Brain pericyte (primary cell): Measurements from ENCODE around the gene EXOC8.

ENCODE experiments used
- DNase-seq: peaks from one replicate; pipeline ENCODE4 v3.0.0-alpha.2; 2012; ENCODE audit warnings: low read depth, low spot score

Gene EXOC8, protein sequence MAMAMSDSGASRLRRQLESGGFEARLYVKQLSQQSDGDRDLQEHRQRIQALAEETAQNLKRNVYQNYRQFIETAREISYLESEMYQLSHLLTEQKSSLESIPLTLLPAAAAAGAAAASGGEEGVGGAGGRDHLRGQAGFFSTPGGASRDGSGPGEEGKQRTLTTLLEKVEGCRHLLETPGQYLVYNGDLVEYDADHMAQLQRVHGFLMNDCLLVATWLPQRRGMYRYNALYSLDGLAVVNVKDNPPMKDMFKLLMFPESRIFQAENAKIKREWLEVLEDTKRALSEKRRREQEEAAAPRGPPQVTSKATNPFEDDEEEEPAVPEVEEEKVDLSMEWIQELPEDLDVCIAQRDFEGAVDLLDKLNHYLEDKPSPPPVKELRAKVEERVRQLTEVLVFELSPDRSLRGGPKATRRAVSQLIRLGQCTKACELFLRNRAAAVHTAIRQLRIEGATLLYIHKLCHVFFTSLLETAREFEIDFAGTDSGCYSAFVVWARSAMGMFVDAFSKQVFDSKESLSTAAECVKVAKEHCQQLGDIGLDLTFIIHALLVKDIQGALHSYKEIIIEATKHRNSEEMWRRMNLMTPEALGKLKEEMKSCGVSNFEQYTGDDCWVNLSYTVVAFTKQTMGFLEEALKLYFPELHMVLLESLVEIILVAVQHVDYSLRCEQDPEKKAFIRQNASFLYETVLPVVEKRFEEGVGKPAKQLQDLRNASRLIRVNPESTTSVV

DNA sequence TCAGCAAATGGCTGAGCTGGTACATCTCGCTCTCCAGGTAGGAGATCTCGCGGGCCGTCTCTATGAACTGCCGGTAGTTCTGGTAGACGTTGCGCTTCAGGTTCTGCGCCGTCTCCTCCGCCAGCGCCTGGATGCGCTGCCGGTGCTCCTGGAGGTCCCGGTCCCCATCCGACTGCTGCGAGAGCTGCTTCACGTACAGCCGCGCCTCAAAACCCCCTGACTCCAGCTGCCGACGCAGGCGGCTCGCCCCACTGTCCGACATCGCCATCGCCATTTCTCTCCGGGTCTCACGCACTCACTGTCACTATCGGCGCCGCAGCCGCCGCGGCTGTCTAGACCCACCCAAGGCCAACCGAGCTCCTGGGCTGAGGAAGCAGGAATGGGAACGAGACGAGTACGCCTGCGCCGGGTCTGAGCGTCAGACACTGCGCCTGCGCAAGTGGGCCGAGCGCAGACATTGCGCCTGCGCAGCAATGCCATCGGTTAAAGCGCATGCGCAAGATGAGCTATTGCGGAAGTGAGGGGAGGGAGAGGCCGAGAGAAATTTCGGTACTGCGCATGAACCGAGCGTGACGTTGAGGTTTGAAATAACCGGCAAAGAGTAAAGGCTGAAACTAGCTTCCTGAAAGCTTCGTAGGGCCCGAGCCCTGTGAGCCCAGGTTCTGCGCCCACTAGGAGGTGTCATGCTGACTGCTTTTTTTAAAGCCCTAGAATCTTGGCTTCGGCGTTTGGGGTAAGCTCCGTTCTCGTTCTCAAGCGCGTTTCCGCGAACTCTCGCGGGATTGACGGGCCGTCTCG, at the start of gene EXOC8:
TSS of gene EXOC8 (minus strand) at position 381 of the 798 bp plus-strand sequence. CDS start at position 274, 107 bp downstream.
- peak; percentile 98 for DNase-seq

DNA sequence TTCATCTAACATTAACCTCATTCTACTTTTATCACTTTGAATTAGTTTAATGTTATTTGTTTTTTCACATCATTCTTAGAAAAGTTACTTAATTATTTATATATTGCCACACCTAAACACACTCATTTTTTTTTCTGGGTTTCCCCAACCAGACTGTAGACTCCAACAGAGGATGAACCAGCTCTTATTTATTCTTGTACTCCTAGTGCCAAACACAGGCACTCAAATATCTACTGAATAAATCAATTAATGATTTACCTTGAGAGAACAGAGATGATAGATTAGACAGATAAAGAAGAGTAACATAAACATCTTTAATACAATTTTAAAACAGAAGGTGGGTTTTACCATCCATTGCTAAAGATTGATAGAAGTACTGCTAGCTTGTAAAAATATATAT, 48.8 kb upstream of the EXOC8 start:
- no peak for DNase-seq

DNA sequence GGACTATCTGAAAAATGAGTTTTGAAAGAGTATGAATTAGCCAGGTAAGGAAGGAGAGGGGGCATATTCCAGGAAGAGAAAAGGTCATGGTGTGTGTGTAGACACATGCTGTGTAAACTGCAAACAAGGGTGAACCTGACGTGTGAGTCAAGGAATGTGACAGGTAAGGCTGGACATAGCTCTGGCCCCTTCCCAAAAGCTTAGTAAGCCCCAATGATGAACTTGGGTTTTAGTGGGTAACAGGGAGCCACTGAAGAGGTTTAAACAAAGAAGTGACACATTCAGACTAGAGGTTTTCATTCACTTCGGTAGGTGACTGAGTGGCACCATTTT, 47.7 kb upstream of the EXOC8 start:
- no peak for DNase-seq

DNA sequence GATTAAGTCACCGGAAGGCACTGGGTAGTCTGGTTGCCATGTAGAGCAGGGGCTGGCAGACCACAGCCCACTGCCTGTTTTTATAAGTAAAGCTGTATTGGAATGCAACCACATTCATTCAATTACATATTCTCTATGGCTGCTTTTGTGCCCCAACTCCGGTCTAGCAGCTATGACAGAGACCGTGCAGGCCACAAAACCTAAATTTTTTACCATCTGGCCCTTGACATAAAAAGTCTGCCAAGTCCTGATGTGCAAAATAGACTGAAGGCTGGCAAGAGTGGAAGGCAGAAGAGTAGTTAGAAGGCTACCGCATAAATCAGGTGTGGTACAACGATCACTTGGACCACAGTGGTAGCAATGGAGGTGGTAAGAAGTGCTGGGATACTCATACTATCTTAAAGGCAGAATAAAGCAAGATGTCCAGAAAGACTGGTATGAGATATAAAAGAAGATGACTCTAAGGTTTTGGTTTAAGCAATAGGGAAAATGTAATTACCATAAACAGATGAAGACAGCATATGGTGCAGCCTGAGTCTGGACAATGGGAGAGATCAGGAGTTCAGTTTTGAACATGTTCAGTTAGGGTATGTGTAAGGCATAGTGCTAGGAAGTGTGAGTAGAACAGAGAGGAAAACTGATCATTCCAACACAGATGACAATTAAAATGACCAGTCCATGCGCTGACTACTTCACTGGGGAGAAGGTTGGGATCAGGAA, 47.2 kb upstream of the EXOC8 start:
- DNase-seq: no peak

DNA sequence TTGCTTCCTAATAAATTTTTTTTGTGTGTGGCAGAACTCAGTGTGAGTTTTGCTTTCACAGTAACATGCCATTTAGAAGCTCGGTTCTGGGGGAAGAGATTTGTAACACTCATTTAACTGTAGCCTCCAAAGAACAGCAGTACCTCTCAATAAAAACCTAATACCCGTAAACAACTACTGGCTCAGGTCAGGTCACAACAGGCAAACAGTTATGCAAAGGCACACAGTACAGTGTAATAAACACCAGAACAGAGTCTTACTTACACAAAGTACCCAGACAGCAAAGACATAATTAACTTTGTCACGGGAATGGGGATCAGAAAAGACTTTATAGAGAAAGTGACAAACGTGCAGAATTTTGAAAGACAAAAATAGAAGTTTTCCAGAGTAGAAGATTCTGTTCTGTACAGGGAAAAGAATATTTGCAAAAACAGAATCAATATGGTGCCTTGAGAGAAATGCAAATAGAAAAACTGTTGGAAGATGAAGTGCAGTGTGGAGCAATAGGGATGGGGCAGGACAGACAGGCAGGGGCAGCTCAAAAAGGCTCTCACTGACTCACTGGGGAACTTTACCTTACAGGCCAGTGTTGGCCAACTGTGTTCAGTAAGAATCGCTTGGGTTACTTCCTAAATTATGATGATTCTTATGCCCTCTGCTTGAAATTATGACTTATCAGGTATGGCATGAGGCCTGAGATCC, 45.7 kb upstream of the EXOC8 start:
- no peak for DNase-seq

DNA sequence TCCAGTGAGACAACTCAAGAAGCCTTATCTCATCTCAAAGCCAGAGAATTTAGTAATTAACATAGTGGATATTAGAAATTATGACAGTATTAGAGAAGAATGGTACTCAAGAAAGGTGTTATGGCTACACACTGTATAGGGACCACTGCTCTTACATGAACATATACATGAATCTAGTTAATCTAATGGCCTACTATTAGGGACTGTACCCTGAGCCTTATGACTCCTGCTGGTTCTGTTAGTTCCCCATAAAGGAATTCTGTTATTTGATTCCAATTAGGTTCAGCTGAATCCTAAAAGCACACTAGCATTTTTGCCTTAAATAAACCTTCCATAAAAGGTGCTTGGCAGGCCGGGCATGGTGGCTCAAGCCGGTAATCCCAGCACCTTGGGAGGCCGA, 44.8 kb upstream of the EXOC8 start:
- no peak for DNase-seq

DNA sequence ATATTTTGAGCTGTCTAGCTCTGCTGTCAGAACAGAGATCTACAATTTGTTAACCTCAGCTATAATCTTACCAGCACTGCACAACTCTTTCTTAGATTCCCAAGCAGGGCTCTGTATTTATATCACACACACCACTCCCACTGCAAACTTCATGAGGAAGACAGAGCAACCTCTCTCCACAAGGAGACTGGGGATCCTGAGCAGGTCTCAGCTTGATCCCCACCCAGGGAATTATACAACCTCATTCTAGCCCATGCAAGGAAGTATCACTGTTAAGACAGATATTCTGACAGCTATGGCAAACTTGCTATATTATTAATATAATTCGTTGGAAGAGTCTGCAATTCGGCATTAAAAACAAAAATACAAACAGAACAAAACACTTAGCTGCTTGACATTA, 44.1 kb upstream of the EXOC8 start:
- no peak for DNase-seq

DNA sequence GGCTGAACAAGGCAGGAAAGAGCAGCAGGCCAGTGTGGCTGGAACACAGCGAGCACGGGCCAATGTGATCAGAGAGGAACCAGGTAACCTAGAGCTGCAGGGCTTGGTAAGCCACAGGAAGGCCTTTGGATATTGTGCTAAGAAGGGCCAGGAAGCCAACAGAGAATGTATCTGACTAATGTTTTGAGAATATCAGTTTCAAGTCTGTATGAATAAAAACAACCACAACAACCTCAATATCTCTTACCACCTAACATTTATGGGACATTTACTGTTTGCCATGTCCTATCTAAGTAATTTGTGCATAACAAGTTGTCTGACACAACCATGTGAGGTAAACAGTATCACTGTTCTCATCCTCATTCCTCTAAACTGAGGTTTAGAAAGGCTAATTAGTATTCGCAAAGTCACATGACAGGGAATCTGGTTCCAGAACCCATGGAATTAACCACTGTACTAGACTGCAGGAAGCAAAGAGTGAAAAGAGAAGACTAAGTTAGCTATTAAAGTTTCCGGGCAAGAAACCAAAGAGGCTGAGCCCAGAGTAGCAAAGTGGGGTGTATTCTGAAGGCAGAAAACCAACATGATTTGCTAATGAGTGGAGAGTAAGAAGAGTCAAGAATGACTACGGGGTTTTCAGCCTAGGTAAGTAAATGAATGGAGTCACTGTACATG, 39.4 kb upstream of the EXOC8 start:
- no peak for DNase-seq

DNA sequence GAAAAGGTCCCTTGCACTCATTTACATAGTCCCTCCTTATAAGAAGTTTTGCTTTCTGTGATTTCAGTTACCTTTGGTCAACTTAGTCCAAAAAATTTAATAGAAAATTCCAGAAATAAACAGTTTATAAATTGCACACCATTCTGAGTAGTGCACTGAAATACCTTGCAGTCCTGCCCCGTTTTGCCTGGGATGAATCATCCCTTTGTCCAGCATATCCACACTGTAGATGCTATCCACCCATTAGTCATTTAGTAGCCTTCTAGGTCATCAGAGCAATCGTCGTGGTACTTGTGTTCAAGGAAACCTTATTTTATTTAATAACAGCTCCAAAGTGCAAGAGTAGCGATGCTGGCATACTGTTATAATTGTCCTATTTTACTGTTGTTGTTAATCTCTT, 38.4 kb upstream of the EXOC8 start:
- DNase-seq: no peak

DNA sequence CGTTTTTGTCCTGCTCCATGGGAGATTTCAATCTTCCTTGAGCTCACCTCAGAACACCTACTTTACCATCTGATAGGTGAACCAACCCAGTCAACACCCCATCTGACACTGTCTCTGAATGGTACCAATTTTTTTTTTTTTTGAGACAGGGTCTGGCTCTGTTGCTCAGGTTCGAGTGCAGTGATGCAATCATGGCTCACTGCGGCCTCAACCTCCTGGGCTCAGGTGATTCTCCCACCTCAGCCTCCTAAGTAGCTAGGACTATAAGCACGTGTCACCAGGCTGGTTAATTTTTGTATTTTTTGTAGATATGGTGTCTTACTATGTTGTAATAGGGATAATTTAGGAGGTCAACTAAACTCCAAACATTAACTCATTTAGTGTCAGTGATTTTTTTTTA, 36.7 kb upstream of the EXOC8 start:
- no peak for DNase-seq

DNA sequence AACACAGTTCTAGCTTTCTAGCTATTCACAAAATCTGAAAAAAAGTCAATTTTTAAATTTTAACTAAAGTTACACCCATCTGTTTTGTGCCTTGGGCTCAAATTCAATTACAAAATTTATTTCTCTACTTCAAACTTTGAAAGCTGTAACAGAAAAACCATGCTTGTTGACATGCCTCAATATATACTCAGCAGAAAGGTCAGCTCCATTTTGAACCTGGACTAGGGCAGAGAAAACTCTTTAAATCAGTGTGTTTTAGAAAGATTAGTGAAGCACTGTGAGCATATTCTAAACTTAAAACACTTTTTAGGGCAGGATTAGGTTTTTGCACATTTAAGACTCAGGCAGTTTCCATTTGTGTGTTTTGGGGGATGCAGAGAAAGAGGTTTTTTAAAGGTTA, 34.8 kb upstream of the EXOC8 start:
- no peak for DNase-seq

DNA sequence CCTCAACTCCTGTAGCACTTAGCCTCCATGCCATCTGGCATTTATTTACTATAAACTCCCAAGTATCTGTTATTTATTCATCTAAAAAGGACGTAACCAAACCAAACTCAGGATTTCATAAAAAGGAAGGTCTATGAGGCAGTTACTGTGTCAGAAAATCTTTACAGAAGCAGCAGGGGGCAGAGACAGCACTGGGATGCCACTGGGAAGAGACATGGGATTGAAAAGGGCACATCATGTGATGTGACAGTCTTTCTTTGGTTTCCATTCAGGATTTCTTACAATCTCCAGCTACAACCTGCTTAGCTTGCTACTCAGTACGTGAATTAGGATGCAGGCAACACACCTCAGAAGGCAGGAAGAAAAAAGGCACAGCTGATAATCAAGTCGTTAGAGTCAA, 31.6 kb upstream of the EXOC8 start:
- DNase-seq: no peak

DNA sequence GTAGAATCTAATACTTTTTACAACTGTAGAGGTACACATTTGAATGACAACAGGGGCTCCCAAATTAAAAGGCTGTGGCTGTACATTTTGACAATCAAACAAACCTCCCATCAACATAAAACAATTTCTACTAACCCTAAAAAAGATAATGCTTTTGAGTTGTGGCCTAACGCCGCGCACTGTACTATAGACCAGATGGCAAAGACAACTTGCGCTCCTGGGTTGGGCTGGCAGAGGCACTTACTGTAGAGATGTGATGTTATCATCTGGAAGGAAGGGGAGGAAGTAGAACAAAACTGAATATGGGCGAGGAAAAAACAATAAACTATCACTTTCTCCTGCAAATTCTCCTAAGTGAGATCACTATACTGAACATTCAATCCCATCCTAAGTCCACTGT, 26.5 kb upstream of the EXOC8 start:
- DNase-seq: no peak

DNA sequence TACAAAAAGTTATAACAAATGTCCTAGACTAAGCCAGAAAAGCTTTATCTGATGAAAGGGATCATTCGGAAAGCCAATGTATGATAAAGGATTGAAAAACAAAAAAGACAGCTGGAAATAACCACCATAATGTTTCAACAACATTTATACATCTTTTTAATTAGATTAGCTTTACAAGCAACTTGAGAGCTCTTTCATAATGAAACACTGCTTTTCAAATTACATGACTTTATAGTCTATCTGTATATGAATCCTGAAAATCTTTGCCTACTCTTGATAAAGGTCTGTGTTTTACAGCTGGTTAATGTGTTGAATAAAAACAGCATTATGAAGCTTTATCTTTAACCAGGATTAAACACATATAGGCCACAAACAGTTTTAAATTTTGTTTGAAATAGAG, 26.0 kb upstream of the EXOC8 start:
- no peak for DNase-seq

DNA sequence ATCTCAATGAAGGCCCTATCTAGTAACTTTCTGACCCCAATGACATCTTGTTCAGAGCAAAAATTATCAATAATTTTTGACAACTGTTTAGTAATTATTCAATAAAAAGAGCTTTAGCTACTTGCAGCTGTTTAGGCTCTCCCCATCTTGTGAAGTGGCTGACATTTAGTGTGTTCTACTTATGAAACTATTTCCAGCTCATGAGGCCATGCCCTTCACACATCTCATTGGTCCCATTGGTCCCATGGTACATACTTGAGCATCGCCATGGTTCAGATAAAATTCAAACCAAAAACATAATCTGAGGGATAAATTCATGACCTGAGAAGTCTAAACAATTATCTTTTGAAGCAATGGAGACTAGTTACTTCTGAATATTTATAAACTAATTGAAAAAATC, 24.7 kb upstream of the EXOC8 start:
- DNase-seq: no peak

DNA sequence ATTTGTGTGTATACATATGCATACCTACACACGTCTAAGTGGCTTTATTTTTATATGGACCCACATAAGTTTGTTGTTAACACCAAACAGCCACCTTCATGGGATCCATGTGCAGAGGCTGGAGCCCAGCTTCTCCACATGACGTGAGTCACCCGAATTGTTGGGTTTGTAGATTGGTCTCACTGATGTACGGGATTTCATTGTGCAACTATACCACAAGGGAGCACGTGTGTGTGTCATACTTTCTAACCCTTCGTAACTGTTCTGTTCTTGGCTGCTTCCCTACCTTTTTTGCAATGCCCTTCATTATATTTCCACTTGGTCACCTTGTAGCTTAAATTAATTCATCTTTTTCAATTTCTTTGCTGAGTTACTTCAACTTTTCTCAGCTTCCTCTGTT, 21.5 kb upstream of the EXOC8 start:
- no peak for DNase-seq

DNA sequence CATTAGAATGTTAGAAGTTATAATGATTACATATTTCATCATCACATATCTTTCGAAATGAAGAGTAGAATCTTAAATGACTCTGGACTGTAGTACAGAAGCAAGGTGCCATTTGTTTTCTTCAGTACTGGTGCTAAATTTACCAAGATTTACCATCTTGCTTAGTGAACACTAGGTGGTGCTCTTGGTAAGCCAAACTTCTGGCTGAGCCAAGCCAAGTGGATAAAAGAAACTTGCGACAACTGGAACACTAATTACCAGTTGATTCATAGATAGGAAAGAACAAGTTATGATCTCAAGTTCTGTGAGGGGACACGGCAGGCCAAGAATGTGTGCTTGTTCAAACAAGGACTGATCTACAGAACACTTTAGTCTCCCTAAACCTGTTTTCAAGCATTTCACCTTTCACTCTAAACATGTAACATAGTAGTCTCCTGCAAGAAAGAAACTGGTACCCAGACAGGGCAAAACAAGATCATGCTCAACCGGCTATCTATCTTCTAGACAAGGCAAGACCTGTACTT, 20.2 kb upstream of the EXOC8 start:
- DNase-seq: peak; percentile 18

DNA sequence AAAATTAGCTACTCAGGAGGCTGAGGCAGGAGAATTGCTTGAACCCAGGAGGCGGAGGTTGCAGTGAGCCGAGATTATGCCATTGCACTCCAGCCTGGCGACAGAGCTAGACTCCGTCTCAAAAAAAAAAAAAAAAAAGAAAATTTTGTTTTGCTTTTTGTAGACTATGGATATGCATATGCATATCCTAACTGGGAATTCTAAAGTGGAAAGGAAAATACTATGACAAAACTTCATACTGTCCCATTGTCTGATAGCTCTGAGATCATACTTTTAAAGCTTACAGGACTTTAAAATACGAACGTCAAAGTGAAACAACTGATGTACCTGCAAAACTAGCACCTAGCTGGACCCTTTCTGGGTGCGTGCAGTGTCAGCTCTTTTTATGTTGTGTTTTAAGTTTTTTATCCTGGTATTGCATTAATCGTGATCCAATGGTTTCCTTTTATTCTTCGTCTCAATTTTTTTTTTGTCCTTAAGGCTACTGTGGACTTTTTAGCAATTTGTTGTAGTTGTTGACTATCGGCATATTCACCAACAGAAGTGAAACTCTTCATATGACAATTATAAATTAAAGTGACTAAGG, 19.6 kb upstream of the EXOC8 start:
- no peak for DNase-seq

DNA sequence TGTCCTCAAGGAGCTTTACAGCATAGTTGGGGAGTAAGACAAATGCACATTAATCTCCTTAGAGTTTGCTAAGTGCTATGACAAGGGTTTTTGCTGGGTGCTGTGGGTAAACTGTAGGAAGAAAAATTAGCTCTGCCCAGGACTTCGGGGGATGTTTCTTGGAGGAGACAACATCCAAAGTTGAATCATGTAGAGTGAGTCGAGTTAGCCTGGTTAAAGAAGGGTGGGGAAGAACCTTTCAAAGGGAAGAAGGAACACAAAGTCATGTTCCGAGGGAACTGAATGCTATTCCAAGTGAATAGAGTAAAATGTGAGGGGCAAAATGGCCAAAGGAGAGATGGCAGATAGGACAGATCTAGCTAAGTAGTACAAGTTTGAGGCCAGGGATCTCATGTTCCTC, 17.5 kb upstream of the EXOC8 start:
- no peak for DNase-seq
